Gastrocnemius medialis (tissue), 4 donors: Measurements from ENCODE around the gene LBH.

Experiments used
- CTCF ChIP-seq, 5 experiments: fragments of 450-650 bp in 3 of 5; fragments of 200-600 bp in 2 of 5; sonication (generic) in 2 of 5; IDR thresholded peaks in 4 of 5; conservative IDR thresholded peaks in 1 of 5; 1 replicate in 4 of 5; 2 replicates in 1 of 5; pipeline ENCODE4 v1.5.1; 2016 to 2019; ENCODE audit warnings: antibody characterized with exemption in 5 of 5, mild to moderate bottlenecking in 3 of 5, moderate library complexity in 3 of 5
- POLR2A ChIP-seq, 2 donors: fragments of 450-650 bp; IDR thresholded peaks; one replicate each; pipeline ENCODE4 v1.6.1; 2017; ENCODE audit warnings: antibody characterized with exemption in 2 of 2, mild to moderate bottlenecking in 2 of 2, moderate library complexity in 2 of 2

GRCh38 chr2:30216157-30216556 is 15.2 kb upstream of the LBH start:
- no peak for TF ChIP-seq POLR2A (IDR thresholded peaks at IDR 0.05)
- no peak for TF ChIP-seq CTCF (IDR thresholded peaks at IDR 0.05 in 4 of 5, conservative IDR thresholded peaks at IDR 0.05 in 1 of 5)
